Activated B cell treated with CpG ODN at 0.5 μM for 24 hours (primary cell): ENCODE measurements around the gene CRB3. TPM values are rescaled to one million over a fixed set of nuclear protein-coding genes. Genes with fewer than 3 reads are reported as not detected.
"Not testable (repeated sequence)": the region's sequence is repeated elsewhere in the genome, so short reads cannot be mapped to it uniquely, and the experiment has no call there.

ENCODE experiments used
- ATAC-seq: fragments of 200-7000 bp; cut with Tn5 transposase; one replicate; pipeline ENCODE4 v1.10.0; 2021; ENCODE audit warnings: low read depth, mild to moderate bottlenecking, moderate library complexity
- CTCF ChIA-PET: fragments of 350-600 bp; sonication (Branson Sonifier 250); formaldehyde crosslinking; loops from one replicate; lab custom pipeline; 2021; ENCODE audit warnings: antibody characterized with exemption; lab: Charles Lee
- POLR2A ChIA-PET: fragments of 350-600 bp; sonication (Branson Sonifier 250); formaldehyde crosslinking; loops from one replicate; lab custom pipeline; 2021; ENCODE audit warnings: antibody characterized with exemption; lab: Charles Lee
- DNase-seq: peaks from one replicate; pipeline ENCODE4 v3.0.0; 2022
- H3K27ac Mint-ChIP-seq: one replicate; pipeline ENCODE4 v1.8.0; 2020; ENCODE audit warnings: mixed read lengths
- H3K27me3 Mint-ChIP-seq: one replicate; pipeline ENCODE4 v1.8.0; 2021; ENCODE audit warnings: mixed read lengths
- H3K36me3 Mint-ChIP-seq: one replicate; pipeline ENCODE4 v1.8.0; 2021; ENCODE audit warnings: low read depth, mixed read lengths
- H3K4me1 Mint-ChIP-seq: one replicate; pipeline ENCODE4 v1.8.0; 2021; ENCODE audit warnings: mixed read lengths
- H3K4me3 Mint-ChIP-seq: one replicate; pipeline ENCODE4 v1.8.0; 2020; ENCODE audit warnings: mild to moderate bottlenecking, mixed read lengths
- H3K9me3 Mint-ChIP-seq: one replicate; pipeline ENCODE4 v1.8.0; 2020; ENCODE audit warnings: mixed read lengths
- CTCF ChIP-seq: fragments of 200-600 bp; IDR thresholded peaks from one replicate; pipeline ENCODE4 v1.8.0; 2022; ENCODE audit warnings: antibody characterized with exemption, mild to moderate bottlenecking
- intact Hi-C: fragments of 100-400 bp; cut with micrococcal nuclease; formaldehyde crosslinking; loops from one replicate; pipeline ENCODE4 v1.15.1; 2024
- total RNA-seq: library from RNA; stranded (reverse); gene quantifications from 2 replicates; pipeline ENCODE4 v1.2.3, GENCODE V29; 2022

Gene CRB3
- total RNA-seq, 1 donor from 2014 or later: 8.4 TPM

GRCh38 chr19:6424195-6424938, 39.7 kb upstream of the CRB3 start, which contains the start of gene KHSRP:
Gene KHSRP (minus strand): TSS chr19:6424811. CDS start chr19:6424701, 110 bp downstream.
- ChIA-PET POLR2A (interaction anchor here (0.6 to 2.8 kb wide), 25 partner anchors 10 to 738 kb away, joined by 3 to 22 read pairs (median 5); partner anchors contain the start of genes ALKBH7, CLPP, DENND1C and GPR108), CTCF (interaction anchor here (0.8 kb wide), 1 partner anchor 439 kb away, joined by 3 read pairs; no protein-coding TSS in a partner anchor)
- TF ChIP-seq CTCF: no peak
- peak within 1 kb of the TSS; percentile 82 for H3K4me3 Mint-ChIP-seq
- H3K27me3 Mint-ChIP-seq: no peaks in the 10 kb centered on the region
- intact Hi-C loops: loop anchor here (1.0 to 10.0 kb wide), 4 partner anchors 150 to 700 kb away; partner anchors contain the start of genes CATSPERD and LONP1
- peak within 1 kb of the TSS; percentile 85 for H3K27ac Mint-ChIP-seq
- DNase-seq: peak; percentile 28
- peaks cover 30% of the 10 kb centered on the region for H3K4me1 Mint-ChIP-seq
- H3K36me3 Mint-ChIP-seq: peaks cover 38% of the 10 kb centered on the region
- no peaks in the 10 kb centered on the region for H3K9me3 Mint-ChIP-seq
- ATAC-seq: no peak

- H3K36me3 Mint-ChIP-seq: peaks cover 31% of the 10 kb centered on the region
- intact Hi-C loops: loop anchor here (1.0 to 10.0 kb wide), 11 partner anchors 32 to 700 kb away; partner anchors contain the start of genes CATSPERD, CLPP, DENND1C and GTF2F1
- H3K4me1 Mint-ChIP-seq: peaks cover 30% of the 10 kb centered on the region
- TF ChIP-seq CTCF: no peak
- DNase-seq (peak; percentile 92), ATAC-seq (peak; percentile 83)
- ChIA-PET POLR2A (interaction anchor here (0.6 to 2.8 kb wide), 23 partner anchors 9 to 738 kb away, joined by 3 to 22 read pairs (median 6); partner anchors contain the start of genes ALKBH7, CLPP, DENND1C and GPR108), CTCF (interaction anchor here (0.8 kb wide), 1 partner anchor 438 kb away, joined by 3 read pairs; no protein-coding TSS in a partner anchor)
- no peaks in the 10 kb centered on the region for H3K27me3 Mint-ChIP-seq
- H3K27ac Mint-ChIP-seq: peak overlapping the region; percentile 85
- H3K9me3 Mint-ChIP-seq: no peaks in the 10 kb centered on the region
- peak overlapping the region; percentile 78 for H3K4me3 Mint-ChIP-seq
Observed at GRCh38 chr19:6424939-6425731, 38.9 kb upstream of the CRB3 start.

GRCh38 chr19:6425732-6426620, 38.1 kb upstream of the CRB3 start:
- no peak for DNase-seq
- Mint-ChIP-seq H3K4me1 (peaks cover 30% of the 10 kb centered on the region), H3K36me3 (peaks cover 22% of the 10 kb centered on the region), H3K27ac (peak overlapping the region; percentile 85), H3K4me3 (peak overlapping the region; percentile 78), H3K9me3 (no peaks in the 10 kb centered on the region), H3K27me3 (no peaks in the 10 kb centered on the region)
- intact Hi-C loops: loop anchor here (1.0 to 10.0 kb wide), 10 partner anchors 33 to 701 kb away; partner anchors contain the start of genes CATSPERD, CLPP, DENND1C and GTF2F1
- ChIA-PET CTCF (no interaction called here), POLR2A (interaction anchor here (0.6 to 2.8 kb wide), 9 partner anchors 33 to 643 kb away, joined by 3 to 22 read pairs (median 6); partner anchors contain the start of genes ALKBH7, DENND1C, GTF2F1 and NDUFA11)
- no peak for TF ChIP-seq CTCF
- ATAC-seq: no peak

- ChIA-PET POLR2A (interaction anchor here (0.5 to 0.9 kb wide), 2 partner anchors 27 to 32 kb away, joined by 4 read pairs; partner anchors contain the start of gene SLC25A23), CTCF (no interaction called here)
- DNase-seq (no peak), ATAC-seq (no peak)
- H3K9me3 Mint-ChIP-seq: no peaks in the 10 kb centered on the region
- intact Hi-C loops: loop anchor here (10.0 kb wide), 2 partner anchors 148 to 702 kb away; partner anchors contain the start of genes CATSPERD and LONP1
- no peaks in the 10 kb centered on the region for H3K27me3 Mint-ChIP-seq
- H3K36me3 Mint-ChIP-seq: peaks cover 11% of the 10 kb centered on the region
- no peak for TF ChIP-seq CTCF
- no peak overlapping the region for H3K4me3 Mint-ChIP-seq
- peaks cover 25% of the 10 kb centered on the region for H3K4me1 Mint-ChIP-seq
- H3K27ac Mint-ChIP-seq: no peak overlapping the region
Observed at GRCh38 chr19:6427131-6427530, 36.9 kb upstream of the CRB3 start.

GRCh38 chr19:6428692-6429418, 35.2 kb upstream of the CRB3 start:
- intact Hi-C loops: loop anchor here (10.0 kb wide), 2 partner anchors 146 to 704 kb away; partner anchors contain the start of genes CATSPERD and LONP1
- H3K9me3 Mint-ChIP-seq, H3K4me1 Mint-ChIP-seq, H3K4me3 Mint-ChIP-seq, H3K27ac Mint-ChIP-seq, ATAC-seq, H3K27me3 Mint-ChIP-seq, POLR2A ChIA-PET, H3K36me3 Mint-ChIP-seq, DNase-seq, CTCF ChIA-PET: not testable (repeated sequence)
